Caco-2 (cell line): ENCODE results near the gene SH3BP4. TPM values are rescaled to one million over a fixed set of nuclear protein-coding genes. Genes with fewer than 3 reads are reported as not detected.

Experiments
- BruUV-seq: library from RNA; stranded (reverse); fragments of 400-500 nt; replicated peaks from 2 replicates; lab custom pipeline; 2021; lab: Mats Ljungman, UMichigan
- CTCF ChIA-PET: fragments of 300-600 bp; sonication (Branson Sonifier 250); formaldehyde crosslinking; loops from one replicate; lab custom pipeline; 2022; ENCODE audit warnings: antibody characterized with exemption; lab: Charles Lee
- POLR2A ChIA-PET: fragments of 300-600 bp; sonication (Branson Sonifier 250); formaldehyde crosslinking; loops from one replicate; lab custom pipeline; 2022; ENCODE audit warnings: antibody characterized with exemption; lab: Charles Lee
- DNase-seq, 2 experiments: peaks; one replicate each; pipeline versions ENCODE4 v3.0.0 to v3.0.0-alpha.2; 2020 to 2022
- H3K27me3 ChIP-seq: replicated peaks from 2 replicates; pipeline ENCODE4 v1.6.0; 2011; ENCODE audit warnings: low read length; ENCODE audit not compliant: control insufficient read depth, insufficient read depth
- H3K36me3 ChIP-seq: 2 replicates; pipeline ENCODE4 v1.5.1; 2011; ENCODE audit warnings: low read length; ENCODE audit not compliant: control insufficient read depth, insufficient read depth
- H3K4me1 ChIP-seq: fragments of 250-450 bp; sonication (Bioruptor Pico); 2 replicates; pipeline ENCODE4 v1.5.1; 2020; ENCODE audit warnings: mild to moderate bottlenecking
- H3K4me3 ChIP-seq: 2 replicates; pipeline ENCODE4 v1.5.1; 2011; ENCODE audit warnings: low read depth, mild to moderate bottlenecking, control low read depth, low read length
- H3K9me3 ChIP-seq: fragments of 250-450 bp; sonication (Bioruptor Pico); 2 replicates; pipeline ENCODE4 v1.5.1; 2020; ENCODE audit warnings: mild to moderate bottlenecking, moderate library complexity
- H3K27ac Mint-ChIP-seq: one replicate; pipeline ENCODE4 v1.8.0; 2022; ENCODE audit warnings: mixed read lengths; ENCODE audit not compliant: unreplicated experiment
- H3K27me3 Mint-ChIP-seq: one replicate; pipeline ENCODE4 v1.8.0; 2022; ENCODE audit warnings: mixed read lengths; ENCODE audit not compliant: insufficient read depth, unreplicated experiment
- H3K36me3 Mint-ChIP-seq: one replicate; pipeline ENCODE4 v1.8.0; 2022; ENCODE audit warnings: mild to moderate bottlenecking, mixed read lengths; ENCODE audit not compliant: insufficient read depth, unreplicated experiment
- H3K4me1 Mint-ChIP-seq: one replicate; pipeline ENCODE4 v1.8.0; 2022; ENCODE audit warnings: low read depth, mixed read lengths; ENCODE audit not compliant: unreplicated experiment
- H3K4me3 Mint-ChIP-seq: one replicate; pipeline ENCODE4 v1.8.0; 2022; ENCODE audit warnings: mild to moderate bottlenecking, moderate library complexity, mixed read lengths; ENCODE audit not compliant: unreplicated experiment
- H3K9me3 Mint-ChIP-seq: one replicate; pipeline ENCODE4 v1.8.0; 2022; ENCODE audit warnings: mixed read lengths; ENCODE audit not compliant: unreplicated experiment
- intact Hi-C: fragments of 100-400 bp; cut with micrococcal nuclease; formaldehyde crosslinking; loops from one replicate; pipeline ENCODE4 v1.10.0; 2022; ENCODE audit not compliant: unreplicated experiment
- total RNA-seq: library from RNA; stranded (reverse); gene quantifications from 2 replicates; pipeline ENCODE4 v1.2.3, GENCODE V29; 2022
- TF ChIP-seq, protein P1 (sequence below), 2 experiments: fragments of 200-600 bp in 1 of 2; IDR thresholded peaks; 1 replicate in 1 of 2; 2 replicates in 1 of 2; pipeline versions ENCODE4 v1.5.1 to v1.8.0; 2011 to 2022; ENCODE audit warnings: antibody characterized with exemption in 1 of 2, control low read depth in 1 of 2, inconsistent platforms in 1 of 2, low read depth in 1 of 2, low read length in 1 of 2, mild to moderate bottlenecking in 1 of 2, moderate library complexity in 1 of 2; ENCODE audit not compliant: insufficient read depth in 1 of 2, severe bottlenecking in 1 of 2, unreplicated experiment in 1 of 2

SH3BP4 gene
- total RNA-seq, 1 experiment from 2014 or later, result 29.9 TPM

DNA sequence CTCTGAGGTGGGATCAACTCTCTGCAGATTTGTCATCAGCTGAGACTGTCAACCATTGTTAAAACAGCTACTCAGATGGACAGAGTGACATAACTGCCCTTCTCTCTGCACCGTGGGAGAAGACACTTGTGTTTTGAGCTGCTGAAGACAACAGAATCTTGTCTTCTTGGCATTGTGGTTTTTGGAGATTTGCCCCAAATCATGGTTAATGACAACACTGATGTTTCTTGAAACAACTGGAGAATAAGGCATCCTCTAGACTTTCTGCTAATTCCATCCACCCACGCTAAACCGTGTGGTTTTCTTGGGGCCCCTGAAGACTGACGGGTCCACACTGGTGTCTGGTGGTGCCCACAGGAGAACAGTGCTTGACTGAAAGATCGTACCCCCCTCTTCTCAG, 39.5 kb downstream of the SH3BP4 start:
- Histone ChIP-seq H3K36me3 (no peaks in the 10 kb centered on the region), H3K4me3 (no peak overlapping the region), H3K4me1 (peaks cover 24% of the 10 kb centered on the region), H3K27me3 (no peaks in the 10 kb centered on the region), H3K9me3 (no peaks in the 10 kb centered on the region)
- H3K27me3 Mint-ChIP-seq, result no peaks in the 10 kb centered on the region
- H3K4me1 Mint-ChIP-seq, result peaks cover 14% of the 10 kb centered on the region
- intact Hi-C loops, result no loop called here
- peaks cover 15% of the 10 kb centered on the region for H3K36me3 Mint-ChIP-seq
- H3K4me3 Mint-ChIP-seq, result no peak overlapping the region
- no peaks in the 10 kb centered on the region for H3K9me3 Mint-ChIP-seq
- no peak for DNase-seq
- no TSS peak for BruUV-seq
- ChIA-PET CTCF (interaction anchor here (0.5 to 0.6 kb wide), 2 partner anchors 35 to 1124 kb away, joined by 3 to 4 read pairs; no protein-coding TSS in a partner anchor), POLR2A (no interaction called here)
- H3K27ac Mint-ChIP-seq, result no peak overlapping the region
- TF ChIP-seq, protein P1, sequence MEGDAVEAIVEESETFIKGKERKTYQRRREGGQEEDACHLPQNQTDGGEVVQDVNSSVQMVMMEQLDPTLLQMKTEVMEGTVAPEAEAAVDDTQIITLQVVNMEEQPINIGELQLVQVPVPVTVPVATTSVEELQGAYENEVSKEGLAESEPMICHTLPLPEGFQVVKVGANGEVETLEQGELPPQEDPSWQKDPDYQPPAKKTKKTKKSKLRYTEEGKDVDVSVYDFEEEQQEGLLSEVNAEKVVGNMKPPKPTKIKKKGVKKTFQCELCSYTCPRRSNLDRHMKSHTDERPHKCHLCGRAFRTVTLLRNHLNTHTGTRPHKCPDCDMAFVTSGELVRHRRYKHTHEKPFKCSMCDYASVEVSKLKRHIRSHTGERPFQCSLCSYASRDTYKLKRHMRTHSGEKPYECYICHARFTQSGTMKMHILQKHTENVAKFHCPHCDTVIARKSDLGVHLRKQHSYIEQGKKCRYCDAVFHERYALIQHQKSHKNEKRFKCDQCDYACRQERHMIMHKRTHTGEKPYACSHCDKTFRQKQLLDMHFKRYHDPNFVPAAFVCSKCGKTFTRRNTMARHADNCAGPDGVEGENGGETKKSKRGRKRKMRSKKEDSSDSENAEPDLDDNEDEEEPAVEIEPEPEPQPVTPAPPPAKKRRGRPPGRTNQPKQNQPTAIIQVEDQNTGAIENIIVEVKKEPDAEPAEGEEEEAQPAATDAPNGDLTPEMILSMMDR (IDR thresholded peaks at IDR 0.05; ENCODE audit: insufficient read depth in 1 of 2, low read depth in 1 of 2, low read length in 1 of 2, severe bottlenecking in 1 of 2, unreplicated experiment in 1 of 2), result no peak

DNA sequence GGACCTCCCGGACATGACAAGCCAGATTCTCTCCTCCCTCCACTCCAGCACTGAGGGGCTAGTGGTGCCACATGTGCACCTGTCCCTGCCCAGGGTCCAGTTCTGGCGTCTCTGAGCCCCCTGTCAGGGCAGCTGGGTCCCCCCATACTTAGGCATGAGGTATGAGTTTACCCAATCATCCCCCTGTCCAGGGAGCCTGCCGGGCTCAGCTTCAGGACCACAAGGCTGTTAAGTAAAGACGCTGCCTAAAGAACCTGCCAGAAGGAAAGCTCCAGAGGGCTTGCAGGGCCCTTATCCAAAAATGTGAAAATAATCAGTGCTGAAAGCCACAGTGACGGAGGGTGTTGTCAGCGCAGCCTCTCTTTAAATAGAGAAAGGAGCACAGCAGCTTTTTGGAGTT, 40.0 kb downstream of the SH3BP4 start:
- TF ChIP-seq, protein P1 (IDR thresholded peaks at IDR 0.05; ENCODE audit: insufficient read depth in 1 of 2, low read depth in 1 of 2, low read length in 1 of 2, severe bottlenecking in 1 of 2, unreplicated experiment in 1 of 2), result no peak
- ChIA-PET CTCF (interaction anchor here (0.5 kb wide), 1 partner anchor 35 kb away, joined by 3 read pairs; no protein-coding TSS in a partner anchor), POLR2A (no interaction called here)
- H3K36me3 ChIP-seq, result no peaks in the 10 kb centered on the region
- peaks cover 29% of the 10 kb centered on the region for H3K4me1 ChIP-seq
- intact Hi-C loops, result no loop called here
- no peaks in the 10 kb centered on the region for H3K9me3 ChIP-seq
- no TSS peak for BruUV-seq
- no peaks in the 10 kb centered on the region for H3K27me3 Mint-ChIP-seq
- no peak overlapping the region for H3K4me3 Mint-ChIP-seq
- no peaks in the 10 kb centered on the region for H3K27me3 ChIP-seq
- H3K4me3 ChIP-seq, result no peak overlapping the region
- DNase-seq, result no peak
- H3K9me3 Mint-ChIP-seq, result no peaks in the 10 kb centered on the region
- H3K36me3 Mint-ChIP-seq, result peaks cover 19% of the 10 kb centered on the region
- H3K4me1 Mint-ChIP-seq, result peaks cover 14% of the 10 kb centered on the region
- no peak overlapping the region for H3K27ac Mint-ChIP-seq

DNA sequence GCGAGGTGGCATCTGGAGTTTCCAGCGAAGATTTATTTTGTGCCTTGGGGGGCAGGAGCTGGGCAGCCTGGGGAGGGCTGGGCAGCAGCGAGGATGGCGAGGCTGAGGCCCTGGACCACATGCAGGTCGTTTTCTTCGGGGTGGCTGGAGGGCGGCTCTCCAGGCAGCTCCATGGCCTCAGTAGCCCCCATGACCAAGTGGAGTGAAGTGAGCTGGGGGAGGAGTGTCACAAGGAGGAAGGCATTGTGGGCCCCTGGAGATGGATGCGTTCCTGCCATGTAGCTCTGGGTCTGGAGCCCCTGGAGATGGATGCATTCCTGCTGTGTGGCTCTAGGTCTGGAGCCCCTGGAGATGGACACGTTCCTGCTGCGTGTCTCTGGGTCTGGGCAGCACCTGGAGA, 40.4 kb downstream of the SH3BP4 start:
- intact Hi-C loops, result no loop called here
- BruUV-seq, result no TSS peak
- no peak for DNase-seq
- H3K9me3 ChIP-seq, result no peaks in the 10 kb centered on the region
- H3K27me3 ChIP-seq, result no peaks in the 10 kb centered on the region
- Mint-ChIP-seq H3K4me3 (no peak overlapping the region), H3K36me3 (peaks cover 15% of the 10 kb centered on the region), H3K27ac (no peak overlapping the region), H3K4me1 (peaks cover 14% of the 10 kb centered on the region), H3K27me3 (no peaks in the 10 kb centered on the region), H3K9me3 (no peaks in the 10 kb centered on the region)
- TF ChIP-seq, protein P1 (IDR thresholded peaks at IDR 0.05; ENCODE audit: insufficient read depth in 1 of 2, low read depth in 1 of 2, low read length in 1 of 2, severe bottlenecking in 1 of 2, unreplicated experiment in 1 of 2), result no peak
- ChIA-PET CTCF (no interaction called here), POLR2A (no interaction called here)
- no peak overlapping the region for H3K4me3 ChIP-seq
- peaks cover 33% of the 10 kb centered on the region for H3K4me1 ChIP-seq
- H3K36me3 ChIP-seq, result no peaks in the 10 kb centered on the region
